GM23248 (cell line): ENCODE measurements around the gene SLC34A1.

Experiments
- EZH2 ChIP-seq: fragments of 200-600 bp; sonication (generic); IDR thresholded peaks from 2 replicates; pipeline ENCODE4 v1.6.1; 2018; ENCODE audit warnings: antibody characterized with exemption, mild to moderate bottlenecking; ENCODE audit not compliant: insufficient read depth, poor library complexity, severe bottlenecking
- EZH2phosphoT487 ChIP-seq: fragments of 200-600 bp; sonication (generic); IDR thresholded peaks from 2 replicates; pipeline ENCODE4 v1.6.1; 2018; ENCODE audit warnings: antibody characterized with exemption, moderate library complexity, mild to moderate bottlenecking, low read depth; ENCODE audit not compliant: insufficient read depth

- TF ChIP-seq EZH2: no peak
- no peak for TF ChIP-seq EZH2phosphoT487
These were observed 1.7 kb upstream of the SLC34A1 start for GRCh38 chr5:177382423-177383029.
